Adrenal gland (tissue), 5 donors: ENCODE data around the gene TOLLIP.

Source experiments
- CTCF ChIP-seq, 6 experiments: fragments of 450-650 bp in 4 of 6; fragments of 200-600 bp in 2 of 6; sonication (generic) in 1 of 6; IDR thresholded peaks; 1 replicate in 5 of 6; 2 replicates in 1 of 6; pipeline versions ENCODE4 v1.5.1 to v1.8.0; 2016 to 2021; ENCODE audit warnings: antibody characterized with exemption in 6 of 6, mild to moderate bottlenecking in 2 of 6, moderate library complexity in 1 of 6
- POLR2A ChIP-seq, 2 donors: fragments of 450-650 bp; IDR thresholded peaks; one replicate each; pipeline ENCODE4 v1.6.1; 2017; ENCODE audit warnings: antibody characterized with exemption in 2 of 2, mild to moderate bottlenecking in 2 of 2, moderate library complexity in 1 of 2
- donor health status: DM: no; HTN: no; CAD: no.

- TF ChIP-seq POLR2A (IDR thresholded peaks at IDR 0.05), result no peak
- TF ChIP-seq CTCF (IDR thresholded peaks at IDR 0.05), result no peak
These were observed 19.1 kb downstream of the TOLLIP start for GRCh38 chr11:1290052-1291040.
